NB4 (cell line): ENCODE data around the gene KIAA0040.
A peak's percentile ranks its signal among the peaks of the same experiment; 100 is the strongest.

Experiments
- DNase-seq: peaks from one replicate; pipeline ENCODE4 v3.0.0; 2010; ENCODE audit warnings: low read depth
- H3K4me3 ChIP-seq: one replicate; pipeline ENCODE4 v1.5.1; 2011; ENCODE audit warnings: mild to moderate bottlenecking, low read depth, low read length, moderate library complexity
- CTCF ChIP-seq: IDR thresholded peaks from one replicate; pipeline ENCODE4 v1.5.1; 2012; ENCODE audit warnings: low read depth, low read length
- MAX ChIP-seq: IDR thresholded peaks from 2 replicates; pipeline ENCODE4 v1.6.1; 2011; ENCODE audit warnings: low read depth, low read length
- MYC ChIP-seq: IDR thresholded peaks from 2 replicates; pipeline ENCODE4 v1.6.1; 2011; ENCODE audit warnings: low read depth, low read length
- POLR2A ChIP-seq: IDR thresholded peaks from 2 replicates; pipeline ENCODE4 v1.6.1; 2011; ENCODE audit warnings: mild to moderate bottlenecking; ENCODE audit not compliant: insufficient read length; ENCODE audit errors: extremely low read depth

The KIAA0040 gene

DNA sequence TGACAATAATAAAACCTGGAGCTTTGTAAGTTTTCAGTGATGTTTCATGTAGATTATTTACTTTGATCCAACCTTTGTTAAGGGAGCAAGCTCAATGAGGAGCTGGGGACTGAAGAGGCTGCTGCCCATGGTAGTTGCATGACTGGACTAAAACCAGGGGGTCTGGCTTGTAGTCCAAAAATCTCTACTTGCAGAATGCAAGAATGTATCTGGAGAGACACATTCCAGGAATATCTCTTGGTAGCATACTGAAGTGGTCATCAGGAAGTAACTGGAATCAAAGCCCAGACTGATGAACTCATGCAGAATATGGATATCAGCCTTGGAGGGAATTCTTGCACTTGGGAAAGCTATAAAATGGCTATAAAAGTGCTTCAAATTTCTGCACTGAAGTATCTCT lies 5.8 kb upstream of the KIAA0040 start:
- no peak for DNase-seq
- H3K4me3 ChIP-seq = no peak overlapping the region
- TF ChIP-seq MAX (no peak), MYC (no peak), CTCF (no peak), POLR2A (no peak)

GRCh38 chr1:175197531-175197930 lies 5.0 kb upstream of the KIAA0040 start:
- peak; percentile 42 for DNase-seq
- no peak overlapping the region for H3K4me3 ChIP-seq
- TF ChIP-seq CTCF = no peak
- no peak for TF ChIP-seq POLR2A
- TF ChIP-seq MAX = no peak

GRCh38 chr1:175195798-175196197 lies 3.2 kb upstream of the KIAA0040 start:
- TF ChIP-seq MYC = no peak
- no peak for TF ChIP-seq CTCF
- no peak for TF ChIP-seq MAX
- no peak for TF ChIP-seq POLR2A
- H3K4me3 ChIP-seq = no peak overlapping the region
- no peak for DNase-seq

DNA sequence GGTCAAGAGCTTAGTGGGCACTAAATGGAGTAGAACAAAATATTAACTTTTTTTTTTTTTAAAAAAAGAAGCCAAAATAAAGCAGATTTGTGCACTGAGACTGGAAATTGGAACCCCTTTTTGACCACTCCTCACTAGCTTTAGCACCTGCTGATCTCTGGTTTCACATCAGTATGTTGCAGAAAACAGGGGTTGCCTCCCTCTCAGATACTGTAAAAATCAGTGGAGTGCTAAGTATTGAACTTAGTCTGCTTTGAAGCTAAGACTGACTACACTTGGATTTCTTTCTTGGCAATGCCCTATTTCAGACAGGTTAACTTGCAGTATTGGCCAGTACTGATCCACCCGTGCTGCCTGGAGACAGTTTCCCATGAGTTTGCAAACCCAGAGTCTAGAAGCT lies 2.7 kb upstream of the KIAA0040 start:
- TF ChIP-seq MAX (no peak), POLR2A (no peak), CTCF (no peak), MYC (no peak)
- no peak overlapping the region for H3K4me3 ChIP-seq
- no peak for DNase-seq

- no peak overlapping the region for H3K4me3 ChIP-seq
- TF ChIP-seq MYC (no peak), POLR2A (no peak), MAX (no peak), CTCF (no peak)
- DNase-seq = peak; percentile 3
These were observed 943 bp upstream of the KIAA0040 start for GRCh38 chr1:175193527-175193910.

- DNase-seq = peak; percentile 11
- H3K4me3 ChIP-seq = peak overlapping the region; percentile 52
- TF ChIP-seq MAX (no peak), CTCF (no peak), MYC (no peak), POLR2A (no peak)
These were observed 406 bp downstream of the KIAA0040 start for GRCh38 chr1:175192111-175192629.
